K562 (cell line): Measurements from ENCODE around the gene RASAL3. TPM values are rescaled to one million over a fixed set of nuclear protein-coding genes. Genes with fewer than 3 reads are reported as not detected.
A peak's percentile ranks its signal among the peaks of the same experiment; 100 is the strongest.

Experiments
- ATF1 ChIP-seq, 2 experiments: fragments of 450-650 bp in 1 of 2; IDR thresholded peaks; 2 replicates each; pipeline ENCODE4 v1.6.1; 2016; ENCODE audit warnings: missing compliant biosample characterization in 1 of 2, missing genetic modification characterization in 1 of 2
- BRF1 ChIP-seq: IDR thresholded peaks from 3 replicates; pipeline ENCODE4 v1.6.1; 2011; ENCODE audit warnings: borderline replicate concordance, mild to moderate bottlenecking; ENCODE audit not compliant: insufficient read length; ENCODE audit errors: extremely low read depth
- CCNT2 ChIP-seq: IDR thresholded peaks from 2 replicates; pipeline ENCODE4 v1.6.1; 2011; ENCODE audit warnings: borderline replicate concordance, low read depth, mild to moderate bottlenecking, moderate library complexity, mixed read lengths, low read length; ENCODE audit not compliant: insufficient read length; ENCODE audit errors: extremely low read depth
- CREM ChIP-seq: IDR thresholded peaks from 2 replicates; pipeline ENCODE4 v1.6.1; 2014; ENCODE audit warnings: antibody characterized with exemption, low read depth
- DACH1 ChIP-seq: fragments of 450-650 bp; IDR thresholded peaks from 2 replicates; pipeline ENCODE4 v1.6.1; 2018; ENCODE audit not compliant: partially characterized antibody
- EGR1 ChIP-seq: fragments of 450-650 bp; conservative IDR thresholded peaks from 2 replicates; pipeline ENCODE4 v1.6.1; 2017; ENCODE audit warnings: mild to moderate bottlenecking
- EZH2 ChIP-seq: IDR thresholded peaks from 2 replicates; pipeline ENCODE4 v1.6.1; 2012; ENCODE audit warnings: low read depth, mild to moderate bottlenecking, inconsistent platforms, low read length, borderline replicate concordance
- HDAC8 ChIP-seq: fragments of 450-650 bp; IDR thresholded peaks from 2 replicates; pipeline ENCODE4 v1.6.1; 2016; ENCODE audit warnings: mild to moderate bottlenecking, missing genetic modification characterization, moderate library complexity, missing compliant biosample characterization
- KDM1A ChIP-seq, 2 experiments: fragments of 450-650 bp; IDR thresholded peaks; 2 replicates each; pipeline ENCODE4 v1.6.1; 2016; ENCODE audit warnings: mild to moderate bottlenecking in 2 of 2
- LEF1 ChIP-seq: fragments of 450-650 bp; IDR thresholded peaks from 2 replicates; pipeline ENCODE4 v1.6.1; 2016; ENCODE audit warnings: mild to moderate bottlenecking
- MEIS2 ChIP-seq: fragments of 450-650 bp; IDR thresholded peaks from 2 replicates; pipeline ENCODE4 v1.6.1; 2014; ENCODE audit warnings: mild to moderate bottlenecking; ENCODE audit not compliant: partially characterized antibody
- NRF1 ChIP-seq, 2 experiments: fragments of 450-650 bp; IDR thresholded peaks in 1 of 2; conservative IDR thresholded peaks in 1 of 2; 2 replicates each; pipeline ENCODE4 v1.6.1; 2014; ENCODE audit warnings: mild to moderate bottlenecking in 2 of 2
- RBM39 ChIP-seq: fragments of 200-400 bp; formaldehyde crosslinking; optimal IDR thresholded peaks from 2 replicates; pipeline ENCODE3; 2018; ENCODE audit warnings: low read depth, low read length
- RCOR1 ChIP-seq, 2 experiments: IDR thresholded peaks; 2 replicates each; pipeline ENCODE4 v1.6.1; 2012; ENCODE audit warnings: low read depth in 2 of 2, low read length in 2 of 2, borderline replicate concordance in 1 of 2, improper control_type of control experiment in 1 of 2
- RFX1 ChIP-seq: fragments of 450-650 bp; IDR thresholded peaks from 2 replicates; pipeline ENCODE4 v1.6.1; 2016; ENCODE audit warnings: mild to moderate bottlenecking, moderate library complexity
- SAP30 ChIP-seq: fragments of 200-600 bp; sonication (generic); IDR thresholded peaks from 2 replicates; pipeline ENCODE4 v1.6.1; 2012; ENCODE audit warnings: borderline replicate concordance, low read depth, mild to moderate bottlenecking, moderate library complexity, low read length, control low read depth, inconsistent platforms; ENCODE audit not compliant: insufficient read depth, poor library complexity, severe bottlenecking
- SRF ChIP-seq, 2 experiments: fragments of 250-450, 450-650 bp in 1 of 2; sonication (Bioruptor Pico) in 1 of 2; sonication (generic) in 1 of 2; formaldehyde crosslinking; IDR thresholded peaks; 2 replicates each; pipeline versions ENCODE4 v1.5.0 to v1.5.1; 2020 to 2022; ENCODE audit warnings: mild to moderate bottlenecking in 1 of 2, missing genetic modification reagents in 1 of 2
- TBP ChIP-seq: optimal IDR thresholded peaks from 2 replicates; pipeline ENCODE3; 2011; ENCODE audit warnings: low read depth, low read length, improper control_type of control experiment
- TEAD1 ChIP-seq, 2 experiments: fragments of 450-650 bp in 1 of 2; sonication (generic) in 1 of 2; formaldehyde crosslinking; IDR thresholded peaks; 2 replicates each; pipeline versions ENCODE4 v1.4.0 to v1.8.0; 2020 to 2022; ENCODE audit warnings: mild to moderate bottlenecking in 2 of 2, missing genetic modification reagents in 1 of 2
- ZBED1 ChIP-seq: IDR thresholded peaks from 2 replicates; pipeline ENCODE4 v1.6.1; 2014
- ZFP36 ChIP-seq: fragments of 150-350 bp; IDR thresholded peaks from 2 replicates; pipeline ENCODE4 v1.6.1; 2018; ENCODE audit warnings: low read length, low read depth; ENCODE audit not compliant: partially characterized antibody
- ZNF232 ChIP-seq: sonication (generic); formaldehyde crosslinking; IDR thresholded peaks from 2 replicates; pipeline ENCODE4 v1.8.0; 2022; ENCODE audit warnings: mild to moderate bottlenecking, missing genetic modification reagents
- polyA plus RNA-seq, 8 experiments: library from polyadenylated mRNA; depleted of rRNA in 4 of 8; stranded (reverse) in 5 of 8; unstranded in 3 of 8; fragments of >200 nt; fragmentation: Nextera tagmentation in 2 of 8; fragmentation: Illumina TruSeq in 1 of 8; extraction: Ambion mirVana in 2 of 8; extraction: Trizol in 1 of 8; gene quantifications; 2 replicates each; pipeline versions ENCODE4 v1.2.1 to v1.2.3, GENCODE V29; 2011 to 2014; ENCODE audit warnings: inconsistent platforms in 1 of 8, missing spikeins in 1 of 8
- total RNA-seq, 7 experiments: library from RNA; depleted of rRNA in 6 of 7; stranded (reverse); fragments of >200 nt in 6 of 7; fragmentation: Illumina TruSeq in 2 of 7; extraction: Trizol in 2 of 7; gene quantifications; 2 replicates each; pipeline versions ENCODE4 v1.2.1 to v1.2.3, GENCODE V29; 2011 to 2021; ENCODE audit warnings: low replicate concordance in 1 of 7
- TF ChIP-seq, protein P1 (sequence below): fragments of 450-650 bp; IDR thresholded peaks from 2 replicates; pipeline ENCODE4 v1.6.1; 2016
- TF ChIP-seq, protein P2 (sequence below): sonication (generic); IDR thresholded peaks from 2 replicates; pipeline ENCODE4 v1.6.1; 2016
- TF ChIP-seq, protein P3 (sequence below): fragments of 200-800 bp; sonication (Bioruptor generic); IDR thresholded peaks from 2 replicates; pipeline ENCODE4 v1.6.1; 2017; ENCODE audit warnings: missing genetic modification characterization, missing compliant biosample characterization

The RASAL3 gene
- total and polyA plus RNA-seq, 9 of the 15 experiments (the other 6 are each of a cell fraction or from before 2014, with no cell fraction given) = 0.07 to 0.44 TPM; not detected in 7

DNA sequence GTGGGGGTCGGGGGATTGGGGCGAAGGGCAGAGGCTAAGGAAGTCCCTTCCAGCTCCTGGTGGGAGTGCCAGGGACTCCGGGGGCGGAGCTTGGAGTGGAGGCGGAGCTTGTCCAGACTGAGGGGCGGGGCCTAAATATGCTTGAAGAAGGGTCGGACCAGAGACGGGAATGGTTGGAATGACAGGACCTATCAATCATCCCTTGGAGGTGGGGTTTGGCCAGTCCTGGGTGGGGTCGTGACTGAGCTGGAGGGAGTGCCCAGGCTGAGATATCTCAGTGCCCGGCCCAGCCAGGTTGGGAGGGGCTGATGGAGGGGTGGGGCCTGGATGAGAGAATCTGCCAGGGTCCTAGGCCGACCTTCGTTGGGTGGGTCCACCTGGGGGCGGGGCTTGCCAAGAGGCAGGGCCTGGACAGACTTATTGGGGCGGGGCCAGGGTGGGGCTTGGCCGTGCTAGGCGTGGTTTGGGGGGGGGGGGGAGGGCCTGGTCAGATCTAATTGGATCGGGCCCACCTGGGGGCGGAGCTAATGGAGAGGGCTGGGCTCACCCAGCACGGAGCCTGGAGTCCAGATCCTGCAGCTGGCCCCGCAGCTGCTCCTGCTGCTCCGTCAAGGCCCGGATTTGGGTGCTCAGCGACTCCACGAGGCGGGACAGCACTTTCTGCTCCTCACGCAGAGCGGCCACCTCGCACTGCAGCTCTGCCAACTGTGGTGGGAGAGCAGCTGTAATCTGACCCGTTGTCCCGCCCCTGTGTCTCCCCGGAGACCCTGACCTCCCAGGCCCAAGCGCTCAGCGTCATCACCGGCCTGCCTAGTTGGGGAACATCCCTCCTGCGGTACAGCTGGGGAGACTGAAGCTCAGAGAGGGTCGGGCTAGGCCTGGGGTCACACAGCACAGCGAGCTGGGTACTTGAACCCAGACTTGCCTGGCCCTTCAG, 12.0 kb downstream of the RASAL3 start (continued):
- TF ChIP-seq, protein P1, sequence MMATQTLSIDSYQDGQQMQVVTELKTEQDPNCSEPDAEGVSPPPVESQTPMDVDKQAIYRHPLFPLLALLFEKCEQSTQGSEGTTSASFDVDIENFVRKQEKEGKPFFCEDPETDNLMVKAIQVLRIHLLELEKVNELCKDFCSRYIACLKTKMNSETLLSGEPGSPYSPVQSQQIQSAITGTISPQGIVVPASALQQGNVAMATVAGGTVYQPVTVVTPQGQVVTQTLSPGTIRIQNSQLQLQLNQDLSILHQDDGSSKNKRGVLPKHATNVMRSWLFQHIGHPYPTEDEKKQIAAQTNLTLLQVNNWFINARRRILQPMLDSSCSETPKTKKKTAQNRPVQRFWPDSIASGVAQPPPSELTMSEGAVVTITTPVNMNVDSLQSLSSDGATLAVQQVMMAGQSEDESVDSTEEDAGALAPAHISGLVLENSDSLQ = peak; percentile 98
- TF ChIP-seq RCOR1 (IDR thresholded peaks at IDR 0.05; ENCODE audit: borderline replicate concordance in 1 of 2, low read depth in 2 of 2, low read length in 2 of 2) (peak in 1 of 2 experiments; percentile 50; a peak in 1 of 4 replicates), BRF1 (no peak), TEAD1 (CRISPR knock-in tag; IDR thresholded peaks at IDR 0.05) (peak in 1 of 2 experiments; percentile 61; a peak in 1 of 4 replicates), SAP30 (peak; percentile 51), LEF1 (peak; percentile 51; the same call in 1 of the 2 replicates), KDM1A (IDR thresholded peaks at IDR 0.05) (peak; percentile 62 to 76), ATF1 (CRISPR knock-in tag; IDR thresholded peaks at IDR 0.05) (no peak), ATF1 (tag; IDR thresholded peaks at IDR 0.05) (peak; percentile 66), SRF (CRISPR knock-in tag; IDR thresholded peaks at IDR 0.05) (0 out of 4 replicates have a peak, but pooled peaks of 1 of the 2 experiments have one; percentile 33), CREM (peak; percentile 53; the same call in 1 of the 2 replicates), DACH1 (peak; percentile 41), ZBED1 (no peak), EGR1 (peak; percentile 37), EZH2 (no peak), NRF1 (conservative IDR thresholded peaks at IDR 0.05 in 1 of 2, IDR thresholded peaks at IDR 0.05 in 1 of 2) (peak; percentile 74 to 75), ZFP36 (peak; percentile 93), RBM39 (no peak), TBP (peak; percentile 30), RFX1 (peak; percentile 36; the same call in 1 of the 2 replicates), ZNF232 (CRISPR knock-in tag) (no peak), CCNT2 (peak; percentile 25), HDAC8 (no peak), MEIS2 (peak; percentile 100)
- TF ChIP-seq, protein P2, sequence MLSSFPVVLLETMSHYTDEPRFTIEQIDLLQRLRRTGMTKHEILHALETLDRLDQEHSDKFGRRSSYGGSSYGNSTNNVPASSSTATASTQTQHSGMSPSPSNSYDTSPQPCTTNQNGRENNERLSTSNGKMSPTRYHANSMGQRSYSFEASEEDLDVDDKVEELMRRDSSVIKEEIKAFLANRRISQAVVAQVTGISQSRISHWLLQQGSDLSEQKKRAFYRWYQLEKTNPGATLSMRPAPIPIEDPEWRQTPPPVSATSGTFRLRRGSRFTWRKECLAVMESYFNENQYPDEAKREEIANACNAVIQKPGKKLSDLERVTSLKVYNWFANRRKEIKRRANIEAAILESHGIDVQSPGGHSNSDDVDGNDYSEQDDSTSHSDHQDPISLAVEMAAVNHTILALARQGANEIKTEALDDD = peak; percentile 22; the same call in 1 of the 2 replicates
- TF ChIP-seq, protein P3, sequence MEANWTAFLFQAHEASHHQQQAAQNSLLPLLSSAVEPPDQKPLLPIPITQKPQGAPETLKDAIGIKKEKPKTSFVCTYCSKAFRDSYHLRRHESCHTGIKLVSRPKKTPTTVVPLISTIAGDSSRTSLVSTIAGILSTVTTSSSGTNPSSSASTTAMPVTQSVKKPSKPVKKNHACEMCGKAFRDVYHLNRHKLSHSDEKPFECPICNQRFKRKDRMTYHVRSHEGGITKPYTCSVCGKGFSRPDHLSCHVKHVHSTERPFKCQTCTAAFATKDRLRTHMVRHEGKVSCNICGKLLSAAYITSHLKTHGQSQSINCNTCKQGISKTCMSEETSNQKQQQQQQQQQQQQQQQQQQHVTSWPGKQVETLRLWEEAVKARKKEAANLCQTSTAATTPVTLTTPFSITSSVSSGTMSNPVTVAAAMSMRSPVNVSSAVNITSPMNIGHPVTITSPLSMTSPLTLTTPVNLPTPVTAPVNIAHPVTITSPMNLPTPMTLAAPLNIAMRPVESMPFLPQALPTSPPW (CRISPR knock-in tag) = peak; percentile 87
